ENCODE results near the gene YPEL2. TPM values are rescaled to one million over a fixed set of nuclear protein-coding genes. Genes with fewer than 3 reads are reported as not detected.

Gene YPEL2
- total and polyA plus RNA-seq, 2 of the 13 experiments (the other 11 are each of a cell fraction or from before 2014, with no cell fraction given) = 8.5 to 21.1 TPM

- no peak for TF ChIP-seq FIP1L1 (IDR thresholded peaks at IDR 0.05; ENCODE audit: borderline replicate concordance, insufficient read depth, low read depth, low read length)
- TF ChIP-seq AGO2 (optimal IDR thresholded peaks at IDR 0.05; ENCODE audit: low read depth, low read length) = no peak
- TF ChIP-seq POLR2AphosphoS5 (IDR thresholded peaks at IDR 0.05; ENCODE audit: low read depth, low read length) = no peak
- TF ChIP-seq FOXJ3 (CRISPR knock-in tag; IDR thresholded peaks at IDR 0.05; ENCODE audit: borderline replicate concordance) = 0 out of 2 replicates have a peak, but pooled peaks have one; percentile 17
- TF ChIP-seq ZNF569 (CRISPR knock-in tag; IDR thresholded peaks at IDR 0.05; ENCODE audit: borderline replicate concordance) = no peak
- TF ChIP-seq TFDP2 (CRISPR knock-in tag; IDR thresholded peaks at IDR 0.05) = no peak
- TF ChIP-seq ZBTB49 (CRISPR knock-in tag; IDR thresholded peaks at IDR 0.05; ENCODE audit: borderline replicate concordance) = no peak
- TF ChIP-seq ZNF577 (CRISPR knock-in tag; IDR thresholded peaks at IDR 0.05; ENCODE audit: borderline replicate concordance, low read depth) = no peak
- TF ChIP-seq ZNF839 (CRISPR knock-in tag; IDR thresholded peaks at IDR 0.05; ENCODE audit: borderline replicate concordance) = no peak
- TF ChIP-seq ZNF484 (CRISPR knock-in tag; IDR thresholded peaks at IDR 0.05; ENCODE audit: borderline replicate concordance, low read depth) = no peak
- no peak for TF ChIP-seq ZBTB33 (CRISPR knock-in tag; IDR thresholded peaks at IDR 0.05)
- TF ChIP-seq TP53 (CRISPR knock-in tag; conservative IDR thresholded peaks at IDR 0.05) = no peak
- peak; percentile 75; the same call in 1 of the 2 replicates for TF ChIP-seq THAP7 (CRISPR knock-in tag; IDR thresholded peaks at IDR 0.05)
- TF ChIP-seq RXRA (CRISPR knock-in tag; IDR thresholded peaks at IDR 0.05) = no peak
- peak; percentile 50 for TF ChIP-seq ELF1 (CRISPR knock-in tag; IDR thresholded peaks at IDR 0.05)
- no peak for TF ChIP-seq ZNF619 (CRISPR knock-in tag; IDR thresholded peaks at IDR 0.05)
- no peak for TF ChIP-seq ZNF496 (CRISPR knock-in tag; IDR thresholded peaks at IDR 0.05; ENCODE audit: insufficient replicate concordance)
- no peak for TF ChIP-seq ZNF317 (CRISPR knock-in tag; IDR thresholded peaks at IDR 0.05)
- no peak for TF ChIP-seq ZNF335 (CRISPR knock-in tag; IDR thresholded peaks at IDR 0.05)
- TF ChIP-seq RFX5 (IDR thresholded peaks at IDR 0.05; ENCODE audit: low read depth, low read length) = no peak
- no peak for TF ChIP-seq MTA3 (CRISPR knock-in tag; IDR thresholded peaks at IDR 0.05)
- TF ChIP-seq RORA (CRISPR knock-in tag; IDR thresholded peaks at IDR 0.05) = no peak
Measured at GRCh38 chr17:59440757-59441463, 109.5 kb downstream of the YPEL2 start (continued).
